ENCODE results near the gene ALPG. TPM values are rescaled to one million over a fixed set of nuclear protein-coding genes. Genes with fewer than 3 reads are reported as not detected.
A peak's percentile ranks its signal among the peaks of the same experiment; 100 is the strongest.
"Not testable (repeated sequence)": the region's sequence is repeated elsewhere in the genome, so short reads cannot be mapped to it uniquely, and the experiment has no call there.

The ALPG gene
- total RNA-seq, 1 experiment from 2014 or later = not detected

DNA sequence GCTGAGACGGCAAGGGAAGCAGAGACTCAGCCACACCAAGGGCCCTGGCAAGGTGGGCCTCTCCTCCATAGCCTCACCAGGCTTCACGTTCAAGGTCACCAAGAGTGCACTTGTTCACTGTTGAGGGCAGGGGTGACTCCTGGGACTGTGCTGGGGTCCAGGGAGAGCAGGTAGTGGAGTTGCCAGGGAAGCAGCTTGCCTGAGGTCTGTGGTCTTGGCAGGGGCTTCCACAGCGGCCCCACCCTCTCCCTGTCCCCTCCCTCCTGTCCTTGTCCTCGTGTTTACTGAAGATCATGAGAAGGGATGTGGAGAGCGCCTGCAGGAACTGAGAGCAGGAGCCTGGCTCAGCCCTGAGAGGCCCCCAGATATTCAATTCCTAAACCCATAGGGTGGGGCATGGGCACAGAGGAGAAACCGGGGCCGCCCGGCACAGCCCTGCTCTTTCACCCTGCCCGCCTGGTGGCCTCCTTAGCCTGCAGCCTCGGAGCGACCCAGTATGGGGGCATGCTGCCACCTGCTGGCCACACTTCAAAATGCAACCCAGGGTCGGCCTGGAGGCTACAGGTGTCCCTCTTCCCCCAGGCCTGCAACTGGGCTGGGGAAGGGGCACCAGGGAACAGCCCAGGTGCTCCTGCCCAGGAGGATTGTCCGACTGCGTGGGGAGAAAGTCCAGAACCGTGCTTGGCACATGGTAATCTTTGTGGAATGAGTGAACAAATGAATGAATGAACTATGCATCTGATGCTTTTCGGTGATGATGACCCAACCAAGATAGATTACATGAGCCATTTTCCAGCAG, 33.8 kb downstream of the ALPG start:
- DNase-seq (ENCODE audit: low spot score) = peak; percentile 57

DNA sequence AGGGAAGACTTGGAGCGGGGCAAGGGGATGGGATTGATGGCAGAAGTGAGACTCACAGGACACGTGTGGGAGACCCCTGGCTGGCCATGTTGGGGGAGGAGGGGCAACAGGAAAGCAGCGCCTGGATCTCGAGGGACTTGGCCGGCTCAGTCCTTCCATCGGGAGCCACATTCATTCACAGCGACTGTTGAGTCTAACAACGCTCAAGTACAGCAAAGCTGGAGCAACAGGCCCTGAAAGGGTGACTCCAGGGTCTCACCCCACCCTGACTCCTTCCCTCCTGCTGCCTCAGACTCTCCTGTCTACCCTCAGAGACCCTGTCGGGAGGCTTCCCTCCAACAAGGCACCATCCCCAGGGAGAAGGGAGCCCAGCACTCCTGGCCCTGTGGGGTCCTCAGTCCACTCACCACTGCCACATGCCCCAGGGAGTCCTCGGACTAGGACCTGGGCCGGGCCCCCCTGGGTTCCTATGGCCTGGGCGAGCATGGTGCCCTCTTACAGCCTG, 34.6 kb downstream of the ALPG start:
- DNase-seq (ENCODE audit: low spot score) = no peak

DNA sequence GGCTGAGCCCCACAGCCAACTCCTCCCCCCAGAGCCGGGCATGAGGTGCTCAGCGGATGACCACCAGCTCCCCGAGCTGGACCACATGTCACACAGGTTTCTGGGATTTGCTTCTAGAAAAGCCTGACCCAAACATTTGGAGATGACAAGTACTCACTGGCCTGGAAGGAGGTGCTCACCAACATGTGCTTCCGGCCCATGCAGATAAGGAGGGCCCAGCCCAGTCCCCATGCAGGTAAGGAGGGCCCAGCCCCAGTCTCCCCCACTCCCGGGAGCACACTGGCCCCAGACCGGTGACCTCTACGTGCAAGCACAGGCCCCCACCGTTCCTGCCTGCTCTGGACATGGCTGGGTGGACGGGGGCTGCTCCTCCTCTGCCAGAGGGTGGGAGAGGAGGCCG, 35.3 kb downstream of the ALPG start:
- not testable (repeated sequence) for DNase-seq (ENCODE audit: low spot score)

DNA sequence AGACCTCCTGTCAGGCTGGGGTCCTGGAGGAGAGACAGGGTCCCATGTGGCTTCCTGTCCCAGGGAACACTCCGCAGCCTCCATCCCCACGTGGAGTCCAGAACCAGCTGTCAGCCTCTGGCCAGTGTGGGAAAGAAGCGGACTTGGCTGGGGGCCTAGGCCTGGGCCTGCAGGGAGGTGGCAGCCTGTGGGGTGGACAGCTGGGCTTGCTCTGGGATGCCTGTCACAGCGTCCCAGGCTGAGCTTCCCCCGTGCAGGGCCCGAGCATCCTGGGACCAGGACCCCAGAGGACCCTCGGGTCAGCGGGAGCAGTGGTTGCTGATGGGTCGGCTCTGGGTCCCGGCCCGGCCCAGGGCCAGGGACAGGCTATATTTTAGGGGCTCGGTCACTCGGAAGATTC, 35.8 kb downstream of the ALPG start:
- not testable (repeated sequence) for DNase-seq (ENCODE audit: low spot score)

DNA sequence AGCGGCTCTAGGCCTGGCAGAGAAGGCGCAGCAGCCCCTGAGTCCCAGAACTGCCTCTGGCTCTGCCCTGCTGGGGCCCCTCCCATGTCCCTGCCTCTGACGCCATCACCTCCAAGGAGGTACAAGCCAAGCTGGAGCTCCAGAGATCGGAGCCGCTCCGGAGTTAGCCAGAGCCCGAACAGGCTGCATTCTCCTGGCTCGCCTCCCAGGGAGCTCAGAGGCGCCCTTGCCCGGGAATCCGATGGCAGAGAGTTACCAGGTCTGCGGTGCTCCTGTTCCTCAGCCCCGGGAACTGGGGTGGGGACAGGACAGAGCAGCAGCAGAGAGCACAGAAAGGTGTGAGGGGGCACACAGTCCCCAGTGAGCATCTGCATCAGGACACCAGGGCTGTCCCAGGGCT, 36.4 kb downstream of the ALPG start:
- DNase-seq (ENCODE audit: low spot score) = not testable (repeated sequence)

DNA sequence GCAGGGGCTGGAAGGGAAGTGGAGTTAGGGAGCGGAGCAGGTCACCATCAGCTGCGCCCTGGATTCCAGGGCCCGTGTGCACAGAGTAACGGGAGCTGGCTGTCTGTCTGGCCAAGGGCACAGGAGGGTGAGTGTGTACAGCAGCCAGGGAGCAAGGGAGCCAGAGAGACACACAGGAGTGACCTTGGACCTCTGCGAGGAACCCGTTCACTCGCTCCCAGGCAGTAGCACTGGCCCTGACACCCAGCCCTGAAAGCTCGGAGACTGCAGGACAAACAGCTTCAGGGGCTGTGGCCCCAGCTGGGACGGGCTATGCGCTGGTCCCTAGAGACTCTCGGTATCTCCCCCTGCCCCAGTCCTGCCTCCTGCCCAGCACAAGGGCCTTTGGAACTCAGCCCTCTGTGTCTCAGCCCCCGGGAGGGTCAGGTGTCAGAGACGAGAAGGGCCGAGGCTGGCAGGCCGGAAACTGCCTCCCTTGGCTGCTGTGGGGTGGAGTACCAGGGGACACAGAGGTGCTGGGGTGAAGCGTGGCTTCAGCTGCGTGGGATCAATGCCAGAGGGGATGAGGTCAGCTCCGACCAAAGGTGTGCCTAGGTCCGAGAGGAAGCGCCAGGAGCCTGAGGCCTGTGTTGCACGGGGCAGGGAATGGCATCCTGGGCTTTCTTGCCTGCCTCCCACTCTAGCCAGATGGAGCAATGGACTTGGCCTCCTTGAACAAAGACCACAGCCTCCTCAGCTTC, 37.2 kb downstream of the ALPG start:
- DNase-seq (ENCODE audit: low spot score) = not testable (repeated sequence)

DNA sequence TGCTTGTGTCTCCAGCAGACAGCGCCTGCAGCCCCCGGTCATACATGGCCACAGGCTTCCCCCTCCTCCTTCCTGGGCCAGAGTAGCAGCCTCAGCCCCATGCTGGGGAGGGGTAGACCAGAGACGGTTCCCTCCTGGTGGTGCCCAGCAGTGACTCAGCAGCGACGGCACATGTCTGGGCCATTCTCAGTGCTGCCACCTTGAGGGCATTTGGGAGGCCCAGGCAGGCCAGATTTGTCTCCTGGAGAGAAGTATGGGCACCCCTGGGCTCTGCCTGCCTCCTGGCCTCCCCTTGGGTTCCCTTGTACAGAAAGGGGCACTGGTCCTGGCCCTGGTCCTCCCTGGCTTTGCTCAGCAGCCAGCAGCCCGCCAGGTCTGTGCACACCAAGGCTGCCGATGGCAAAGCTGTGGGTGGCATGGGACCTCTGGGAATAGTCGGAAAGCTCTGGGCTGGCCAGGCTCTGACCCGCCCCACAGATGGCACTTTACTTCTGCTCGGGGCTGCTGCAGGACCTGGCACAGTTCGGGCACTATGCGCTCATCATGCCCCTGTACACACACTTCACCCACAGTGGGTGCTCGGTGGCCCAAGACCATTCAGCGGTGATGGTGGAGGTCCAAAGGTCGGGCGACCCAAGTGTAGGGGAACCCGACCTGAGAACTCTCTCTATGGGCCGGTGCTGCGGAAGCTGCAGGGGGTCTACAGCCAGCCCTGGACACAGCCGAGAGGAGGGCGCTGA, 37.9 kb downstream of the ALPG start:
- peak; percentile 82 for DNase-seq (ENCODE audit: low spot score)

DNA sequence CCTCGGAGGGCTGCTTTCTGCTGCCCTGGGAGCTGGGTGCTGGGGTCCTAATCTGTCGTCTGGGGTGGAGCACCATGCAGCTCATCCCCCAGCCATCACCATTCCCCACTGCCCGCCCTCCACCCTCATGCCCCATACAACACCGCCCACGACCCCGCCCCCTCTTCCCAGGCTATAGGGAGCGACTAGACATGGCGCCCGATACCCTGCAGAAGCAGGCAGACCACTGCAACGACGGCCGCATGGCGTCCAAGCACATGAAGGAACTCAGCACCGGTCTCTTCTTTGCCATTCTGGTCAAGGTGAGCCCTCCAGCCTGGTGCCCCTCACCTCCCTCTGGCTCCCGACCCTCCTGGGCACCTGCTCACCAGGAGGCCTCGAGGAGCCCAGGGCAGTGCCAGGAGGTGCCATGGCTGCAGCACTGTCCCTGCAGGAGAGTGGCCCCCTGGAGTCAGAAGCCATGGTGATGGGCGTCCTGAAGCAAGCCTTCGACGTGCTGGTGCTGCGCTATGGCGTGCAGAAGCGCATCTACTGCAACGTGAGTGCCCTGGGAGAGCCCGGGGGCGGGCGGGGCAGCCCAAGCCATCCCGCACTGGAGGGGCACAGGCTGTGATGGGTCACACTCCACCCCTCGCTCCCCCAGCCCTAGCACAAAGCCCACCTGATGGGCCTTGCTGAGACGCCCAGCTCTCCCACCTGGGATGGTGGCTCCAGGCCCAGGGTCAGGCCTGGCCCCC, 38.7 kb downstream of the ALPG start:
- DNase-seq (ENCODE audit: low spot score) = not testable (repeated sequence)

DNA sequence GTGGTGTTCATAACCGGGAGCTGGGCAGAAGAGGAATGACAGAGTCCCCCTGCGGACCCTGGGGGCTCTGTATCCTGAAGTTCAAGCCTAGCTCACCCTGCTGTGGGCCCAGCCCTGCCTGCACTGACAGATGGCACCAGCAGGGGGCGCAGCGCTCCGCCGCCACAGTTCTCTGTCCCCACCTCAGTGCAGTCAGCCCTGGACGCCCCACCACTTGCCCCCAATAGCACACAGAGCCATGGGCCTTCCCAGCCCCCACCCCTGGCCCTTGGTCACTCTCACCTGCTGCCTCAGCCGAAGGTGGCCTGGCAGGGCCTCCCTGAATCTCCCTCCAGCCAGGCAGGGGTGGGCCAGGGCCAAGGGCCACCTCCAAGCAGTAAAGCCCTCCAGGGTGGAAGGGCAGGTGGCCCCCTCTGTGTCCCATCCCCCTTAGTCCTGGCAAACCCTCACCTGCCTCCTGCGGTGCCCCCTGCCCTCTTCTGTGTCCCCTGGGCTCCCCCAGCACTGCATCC, 39.7 kb downstream of the ALPG start:
- not testable (repeated sequence) for DNase-seq (ENCODE audit: low spot score)

DNA sequence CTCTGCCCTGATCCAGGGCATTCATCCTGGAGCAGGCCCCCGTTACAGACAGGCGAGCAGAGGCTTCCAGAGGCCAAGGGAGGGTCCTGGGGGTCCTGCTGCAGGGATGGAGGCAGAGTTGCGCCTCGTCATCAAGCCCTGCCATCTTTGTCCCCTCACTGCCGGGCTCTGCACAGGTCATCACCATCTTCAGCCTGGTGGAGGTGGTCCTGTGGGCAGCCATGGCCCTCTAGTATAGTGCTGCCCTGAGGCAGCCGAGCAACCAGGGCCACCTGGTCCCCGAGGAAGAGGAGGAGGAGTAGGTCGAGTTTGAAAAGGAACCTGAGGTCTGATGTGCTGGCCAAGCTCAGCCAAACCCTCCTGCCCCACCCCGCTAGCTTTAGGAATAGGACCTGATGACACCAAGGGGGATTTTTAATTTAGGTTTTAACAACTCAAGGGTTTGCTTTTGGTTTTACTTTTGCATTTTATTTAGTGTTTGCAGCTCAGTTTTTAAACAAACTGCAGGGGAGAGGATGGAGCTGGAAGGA, 40.5 kb downstream of the ALPG start:
- no peak for DNase-seq (ENCODE audit: low spot score)

DNA sequence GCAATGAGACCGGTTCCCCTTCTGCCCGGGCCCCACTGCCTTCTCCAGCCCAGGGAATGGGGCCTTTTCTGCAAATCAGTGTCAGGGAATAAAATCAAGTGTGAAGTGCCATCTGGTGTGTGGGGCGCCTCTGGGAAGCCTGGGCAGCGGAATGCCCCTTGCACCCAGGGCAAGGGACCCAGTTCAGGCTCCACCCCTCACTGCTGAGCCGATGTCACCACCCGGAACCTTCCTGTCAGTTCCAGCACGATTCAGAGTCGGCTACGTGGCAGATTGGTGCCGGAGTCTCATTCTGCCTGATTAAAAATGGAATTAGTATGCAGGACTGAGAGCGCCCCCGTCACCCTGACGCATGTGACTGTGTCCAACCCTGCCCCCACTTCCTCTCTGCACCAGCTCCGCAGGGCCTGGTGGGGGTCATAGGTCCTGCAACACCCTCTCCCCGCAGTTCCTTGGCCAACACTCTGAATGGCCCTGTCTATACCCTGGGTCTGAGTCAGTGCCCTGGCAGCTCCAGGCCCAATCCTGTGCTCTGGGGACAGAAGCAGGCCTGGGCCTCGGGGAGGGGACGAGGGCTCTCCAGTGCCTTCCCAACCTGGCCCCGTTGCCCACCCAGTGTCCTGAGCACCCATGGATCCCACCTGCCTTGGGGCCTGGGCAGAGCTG, 41.1 kb downstream of the ALPG start:
- DNase-seq (ENCODE audit: low spot score) = no peak

DNA sequence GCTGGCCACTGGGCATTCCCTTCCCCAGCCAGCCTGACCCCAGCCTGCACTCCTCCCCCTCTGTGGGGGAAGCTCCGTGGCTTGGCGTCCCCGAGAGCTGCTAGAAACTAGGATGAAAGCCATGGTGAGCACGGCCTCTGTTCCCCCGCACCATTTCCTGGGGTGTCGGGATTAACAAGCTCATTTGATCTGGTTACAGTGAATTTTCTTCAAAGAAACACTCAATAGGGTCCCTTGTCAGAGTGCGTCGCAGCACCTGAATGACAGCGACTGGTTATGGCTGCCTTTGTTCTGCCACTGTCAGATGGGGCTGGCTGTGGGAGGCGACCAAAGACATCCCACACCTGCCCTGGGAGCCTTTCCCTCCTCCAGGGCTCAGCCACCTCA, 41.7 kb downstream of the ALPG start:
- DNase-seq (ENCODE audit: low spot score) = no peak

DNA sequence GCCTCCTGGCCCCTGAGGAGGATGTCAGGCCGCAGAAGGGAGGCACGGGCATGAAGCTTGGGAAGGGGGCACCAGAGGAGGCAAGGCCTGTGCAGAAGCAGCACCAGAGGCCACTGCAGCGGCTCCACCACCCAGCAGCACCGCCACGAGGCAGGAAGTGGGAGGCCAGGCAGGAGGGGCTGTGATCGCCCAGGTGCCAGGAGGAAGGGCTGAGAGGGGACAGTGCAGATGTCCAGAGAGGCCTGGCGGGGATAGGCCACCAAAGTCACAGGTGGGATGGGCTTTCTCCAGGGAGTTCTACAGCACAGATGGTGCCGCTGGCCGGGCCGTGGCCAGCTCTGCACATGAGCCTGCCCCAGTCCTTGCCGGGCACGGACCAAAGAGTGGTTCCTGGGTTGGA, 43.3 kb downstream of the ALPG start:
- DNase-seq (ENCODE audit: low spot score) = no peak

DNA sequence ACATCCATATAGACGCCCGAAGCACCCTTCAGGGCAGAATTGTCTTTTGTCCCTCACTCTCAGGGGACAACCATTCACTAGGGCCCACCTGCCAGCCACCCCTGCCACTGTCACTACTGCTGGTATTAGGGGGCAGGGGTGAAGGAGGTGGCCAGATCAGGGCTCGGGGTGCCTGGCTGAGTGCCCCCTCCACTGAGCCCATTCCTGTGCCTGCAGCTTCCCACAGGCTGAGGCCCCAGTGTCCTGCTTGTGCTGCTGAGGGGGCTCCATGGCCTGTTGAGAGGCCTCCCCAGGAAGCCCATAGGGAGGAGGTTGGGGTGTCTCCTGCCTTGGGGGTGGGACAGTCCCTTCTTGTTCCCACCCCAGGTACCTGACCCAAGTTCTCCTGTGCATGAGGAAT, 45.0 kb downstream of the ALPG start:
- DNase-seq (ENCODE audit: low spot score) = not testable (repeated sequence)

DNA sequence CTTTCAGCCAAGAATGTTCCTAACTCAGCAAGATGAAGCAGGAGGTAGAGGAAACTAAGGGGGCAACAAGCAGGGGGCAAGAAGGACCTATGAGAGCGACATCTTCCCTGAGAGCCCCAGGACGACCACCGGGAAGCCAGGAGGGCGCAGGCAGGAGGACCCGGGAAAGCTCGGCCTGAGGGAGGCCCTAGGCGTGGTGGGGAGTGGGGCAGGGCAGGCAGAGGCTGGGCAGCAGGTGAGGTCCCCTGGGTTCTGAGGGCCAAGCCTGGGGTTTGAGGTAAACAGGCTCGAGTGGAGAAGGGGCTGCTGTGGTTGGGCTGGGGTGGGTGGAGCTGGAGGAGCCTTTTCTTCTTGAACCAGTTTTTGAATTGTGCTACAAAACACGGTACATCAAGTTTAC, 48.0 kb downstream of the ALPG start:
- no peak for DNase-seq (ENCODE audit: low spot score)

DNA sequence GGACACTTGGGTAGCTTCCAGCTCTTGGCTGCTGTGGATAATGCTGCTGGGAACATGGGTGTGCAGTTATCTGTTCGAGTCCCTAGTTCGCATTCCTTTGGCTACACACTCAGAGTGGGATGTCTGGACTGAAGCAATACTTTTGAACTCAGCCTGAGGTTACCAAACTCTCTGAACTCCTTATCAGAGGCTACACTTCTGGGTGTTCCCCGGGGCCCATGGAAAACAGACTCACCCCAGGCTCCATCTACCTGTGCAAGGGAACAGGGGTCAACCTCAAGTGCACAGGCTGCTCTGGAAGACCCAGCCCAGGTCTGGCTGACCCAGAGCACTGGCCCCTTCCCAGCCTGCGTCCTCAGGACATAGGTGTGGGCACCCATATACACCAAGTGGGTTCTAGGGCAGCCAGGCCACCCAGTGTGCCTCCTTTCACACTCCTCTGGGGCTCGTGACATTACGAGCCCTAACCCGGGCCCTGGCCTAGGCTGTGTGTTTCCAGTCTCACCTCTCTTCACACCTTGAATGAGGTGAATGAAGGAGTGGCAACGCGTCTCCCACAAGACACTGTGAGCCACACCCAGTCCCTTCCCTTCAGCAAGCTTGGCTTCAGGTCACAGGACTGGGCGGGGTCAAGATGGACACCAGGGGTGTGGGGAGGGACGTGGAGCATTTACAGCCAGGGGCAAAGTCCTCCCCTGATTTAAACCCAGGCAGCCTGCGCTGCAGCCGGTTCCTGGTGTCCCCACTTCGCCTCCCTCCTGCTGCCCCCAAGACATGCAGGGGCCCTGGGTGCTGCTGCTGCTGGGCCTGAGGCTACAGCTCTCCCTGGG, 49.0 kb downstream of the ALPG start, which contains the start of gene ALPI:
Gene ALPI (plus strand): TSS at position 728 of the 830 bp plus-strand sequence. CDS start 47 bp downstream, at position 775.
- DNase-seq (ENCODE audit: low spot score) = no peak

DNA sequence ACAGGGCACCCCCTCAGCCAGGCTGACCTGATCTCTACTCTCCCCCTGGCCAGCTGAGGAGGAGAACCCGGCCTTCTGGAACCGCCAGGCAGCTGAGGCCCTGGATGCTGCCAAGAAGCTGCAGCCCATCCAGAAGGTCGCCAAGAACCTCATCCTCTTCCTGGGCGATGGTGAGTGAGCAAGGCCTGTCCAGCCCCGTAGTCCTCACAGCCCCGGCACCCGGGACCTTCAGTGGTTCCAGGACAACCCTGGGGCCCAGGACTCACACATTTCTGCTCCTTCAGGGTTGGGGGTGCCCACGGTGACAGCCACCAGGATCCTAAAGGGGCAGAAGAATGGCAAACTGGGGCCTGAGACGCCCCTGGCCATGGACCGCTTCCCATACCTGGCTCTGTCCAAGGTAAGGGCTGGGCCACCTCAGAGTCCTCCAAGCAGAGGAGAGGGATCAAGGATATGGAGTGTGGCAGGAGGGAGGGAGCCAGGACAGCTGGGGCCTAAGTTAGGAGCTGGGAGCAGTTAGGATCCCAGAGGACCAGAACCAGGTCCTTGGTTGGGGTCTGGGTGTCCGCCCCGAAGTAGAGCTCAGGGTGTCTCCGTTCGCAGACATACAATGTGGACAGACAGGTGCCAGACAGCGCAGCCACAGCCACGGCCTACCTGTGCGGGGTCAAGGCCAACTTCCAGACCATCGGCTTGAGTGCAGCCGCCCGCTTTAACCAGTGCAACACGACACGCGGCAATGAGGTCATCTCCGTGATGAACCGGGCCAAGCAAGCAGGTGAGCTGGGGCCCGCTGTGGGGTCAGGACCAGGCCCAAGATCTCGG, 49.9 kb downstream of the ALPG start:
- DNase-seq (ENCODE audit: low spot score) = no peak

Measured in H4 (cell line).